NCI-H526 (cell line): ENCODE results near the gene SLC6A1.

ENCODE experiments used
- DNase-seq, 2 experiments: peaks; one replicate each; lab custom pipeline; 2025; lab: John Stamatoyannopoulos, UW

The SLC6A1 gene

DNA sequence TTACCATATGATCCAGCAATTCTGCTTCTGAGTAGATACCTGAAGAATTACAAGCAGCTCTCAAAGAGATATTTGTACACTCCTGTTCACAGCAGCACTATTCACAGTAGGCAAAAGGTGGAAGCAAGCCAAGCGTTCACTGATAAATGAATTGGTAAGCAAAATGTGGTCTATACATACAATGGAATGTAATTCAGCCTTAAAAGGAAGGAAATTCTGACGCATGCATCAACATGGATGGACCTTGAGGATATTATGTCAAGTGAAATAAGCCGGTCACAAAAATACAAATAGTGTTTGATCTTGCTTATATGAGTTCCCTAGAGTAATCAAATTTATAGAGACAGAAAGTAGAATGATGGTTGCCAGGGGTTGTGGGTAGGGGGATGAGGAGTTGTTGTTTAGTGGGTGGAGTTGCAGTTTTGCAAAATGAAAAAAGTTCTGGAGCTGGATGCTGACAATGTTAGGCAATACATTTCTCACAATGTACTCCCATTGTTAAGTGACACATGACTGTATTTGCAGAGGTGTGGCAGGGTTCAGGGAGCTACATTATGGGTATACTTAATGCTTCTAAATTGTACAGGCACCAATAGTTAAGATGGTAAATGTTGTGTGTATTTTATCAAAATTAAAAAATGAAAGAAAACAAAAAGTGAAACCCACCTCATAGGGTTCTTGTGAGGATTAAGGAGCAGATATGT, 26.7 kb downstream of the SLC6A1 start:
- no peak for DNase-seq

DNA sequence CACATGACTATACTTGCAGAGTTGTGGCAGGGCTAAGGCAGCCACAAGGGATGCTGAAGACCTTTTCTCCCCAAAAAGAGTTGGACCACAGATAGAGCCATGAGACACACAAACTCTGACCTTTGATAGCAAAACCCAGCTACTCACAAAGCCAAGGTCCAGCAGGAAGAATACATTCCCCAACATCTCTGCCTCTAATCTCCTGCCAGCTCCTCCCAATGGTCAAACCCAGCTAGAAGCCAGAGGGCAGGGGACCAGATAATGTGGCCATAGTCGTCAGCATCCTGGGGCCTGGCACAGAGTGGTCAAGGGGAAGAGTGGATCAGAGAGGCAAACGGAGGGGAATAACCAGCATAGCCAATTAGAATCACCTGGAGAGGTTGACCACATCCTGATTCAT, 28.2 kb downstream of the SLC6A1 start:
- no peak for DNase-seq

DNA sequence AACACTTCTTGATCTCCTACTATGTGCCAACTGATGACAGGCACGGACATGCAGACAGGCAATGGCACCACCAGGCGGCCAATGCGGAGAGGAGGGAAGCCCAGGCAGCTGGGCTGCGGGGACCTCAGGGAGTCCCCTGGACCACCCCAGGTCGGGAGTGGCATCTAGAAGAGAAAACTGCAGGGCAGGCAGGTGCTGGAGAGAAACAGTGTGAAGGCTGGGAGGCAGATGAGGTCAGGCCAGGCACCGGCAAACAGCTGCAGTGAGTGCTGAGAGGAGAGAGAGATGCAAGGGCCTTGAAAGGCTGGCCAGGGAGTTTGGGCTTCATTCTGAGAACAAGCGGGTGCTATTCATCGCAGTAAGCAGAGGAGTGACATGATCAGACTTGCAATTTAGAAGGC, 29.1 kb downstream of the SLC6A1 start:
- no peak for DNase-seq

DNA sequence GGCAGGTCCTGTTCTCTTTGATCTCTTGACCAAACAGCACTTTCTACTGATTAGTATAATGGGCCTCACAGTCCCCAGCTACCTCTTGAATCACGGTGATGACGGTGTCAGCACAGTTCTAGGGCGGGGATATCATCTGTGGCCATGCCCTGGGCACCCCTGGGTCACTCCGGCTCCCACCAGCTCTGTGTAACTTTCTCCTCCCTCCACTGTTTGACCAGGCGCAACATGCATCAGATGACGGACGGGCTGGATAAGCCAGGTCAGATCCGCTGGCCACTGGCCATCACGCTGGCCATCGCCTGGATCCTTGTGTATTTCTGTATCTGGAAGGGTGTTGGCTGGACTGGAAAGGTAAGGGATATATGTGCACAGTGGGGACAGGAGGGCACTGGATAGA, 29.6 kb downstream of the SLC6A1 start:
- no peak for DNase-seq

DNA sequence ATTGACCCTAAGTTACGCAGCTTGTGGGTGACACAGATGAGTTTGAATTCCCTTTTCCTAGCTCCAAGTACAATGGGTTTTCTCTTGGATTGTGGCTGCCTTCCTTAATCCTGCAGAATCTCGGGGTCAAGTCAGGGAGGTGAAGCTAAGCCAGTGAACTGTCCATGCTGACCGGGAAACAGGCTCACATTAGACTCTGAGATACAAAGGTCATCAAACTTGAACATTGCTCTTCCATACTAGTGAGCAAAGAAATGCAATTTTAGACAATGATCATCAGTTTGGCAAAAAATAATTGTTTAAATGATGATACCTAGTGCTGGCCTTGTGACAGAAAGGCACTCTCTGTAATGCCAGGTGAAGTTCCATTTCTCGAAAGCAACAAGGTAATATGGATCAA, 31.6 kb downstream of the SLC6A1 start:
- no peak for DNase-seq

DNA sequence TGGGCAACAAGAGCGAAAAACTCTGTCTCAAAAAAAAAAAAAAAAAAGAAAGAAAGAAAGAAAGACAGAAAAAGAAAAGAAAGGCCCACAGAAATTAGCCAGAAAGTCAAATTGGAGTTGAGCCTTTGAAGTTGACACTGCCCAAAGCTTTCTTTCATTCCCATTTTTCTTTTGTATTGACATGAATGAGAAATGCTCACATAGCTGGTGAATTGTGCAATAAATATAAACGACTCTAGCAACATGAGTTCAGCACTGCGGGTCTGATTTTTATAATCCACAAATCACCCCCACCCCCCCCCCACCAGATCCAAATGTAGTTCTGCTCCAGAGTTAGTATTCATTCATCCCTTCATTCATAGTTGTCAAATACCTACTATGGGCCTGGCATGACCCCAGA, 37.4 kb downstream of the SLC6A1 start:
- DNase-seq = no peak

DNA sequence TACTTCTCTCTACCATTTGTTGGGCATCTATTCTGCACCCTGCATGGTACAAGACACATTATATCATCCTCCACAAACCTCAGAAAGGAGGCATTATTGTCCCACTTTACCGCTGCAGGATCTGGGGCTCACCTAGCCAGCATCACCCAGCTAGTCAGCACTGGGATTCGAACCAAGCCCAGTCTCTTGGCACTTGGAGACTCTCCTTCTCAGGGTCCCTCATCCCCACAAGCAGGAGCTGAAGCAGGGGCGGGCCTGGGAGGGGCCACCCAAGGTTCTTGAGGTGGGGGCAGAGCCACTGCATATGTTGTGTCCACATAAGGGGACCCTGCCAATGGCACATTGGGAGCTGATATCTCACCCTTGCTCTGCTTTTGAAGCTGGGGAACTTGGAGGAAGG, 41.3 kb downstream of the SLC6A1 start:
- no peak for DNase-seq

DNA sequence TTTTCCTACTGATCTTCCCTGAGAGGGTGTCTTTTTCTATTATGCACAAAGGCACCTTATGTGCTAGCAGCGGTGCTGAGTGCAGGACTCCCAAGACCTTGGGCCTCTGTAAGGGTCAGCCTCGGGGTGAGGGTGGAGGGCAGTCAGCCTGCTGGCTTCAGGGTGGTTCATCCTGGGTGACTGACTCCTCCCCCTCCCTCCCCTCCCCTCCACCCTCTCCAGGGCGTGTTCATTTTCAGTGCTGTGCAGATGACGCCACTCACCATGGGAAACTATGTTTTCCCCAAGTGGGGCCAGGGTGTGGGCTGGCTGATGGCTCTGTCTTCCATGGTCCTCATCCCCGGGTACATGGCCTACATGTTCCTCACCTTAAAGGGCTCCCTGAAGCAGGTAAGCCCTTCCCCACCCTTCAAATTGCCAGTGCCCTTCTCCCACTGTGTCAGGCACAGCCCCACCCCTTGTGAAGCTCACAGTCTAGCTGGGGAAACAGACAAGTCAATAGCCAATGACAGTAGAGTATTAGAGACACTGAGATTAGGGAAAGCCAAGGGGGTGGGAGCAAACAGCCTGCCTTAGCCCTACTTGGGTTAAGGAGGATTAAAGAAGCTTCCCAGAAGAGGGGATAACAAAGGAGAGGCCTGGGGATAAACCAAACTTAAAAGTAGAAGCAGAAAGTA, 41.9 kb downstream of the SLC6A1 start:
- DNase-seq = no peak

DNA sequence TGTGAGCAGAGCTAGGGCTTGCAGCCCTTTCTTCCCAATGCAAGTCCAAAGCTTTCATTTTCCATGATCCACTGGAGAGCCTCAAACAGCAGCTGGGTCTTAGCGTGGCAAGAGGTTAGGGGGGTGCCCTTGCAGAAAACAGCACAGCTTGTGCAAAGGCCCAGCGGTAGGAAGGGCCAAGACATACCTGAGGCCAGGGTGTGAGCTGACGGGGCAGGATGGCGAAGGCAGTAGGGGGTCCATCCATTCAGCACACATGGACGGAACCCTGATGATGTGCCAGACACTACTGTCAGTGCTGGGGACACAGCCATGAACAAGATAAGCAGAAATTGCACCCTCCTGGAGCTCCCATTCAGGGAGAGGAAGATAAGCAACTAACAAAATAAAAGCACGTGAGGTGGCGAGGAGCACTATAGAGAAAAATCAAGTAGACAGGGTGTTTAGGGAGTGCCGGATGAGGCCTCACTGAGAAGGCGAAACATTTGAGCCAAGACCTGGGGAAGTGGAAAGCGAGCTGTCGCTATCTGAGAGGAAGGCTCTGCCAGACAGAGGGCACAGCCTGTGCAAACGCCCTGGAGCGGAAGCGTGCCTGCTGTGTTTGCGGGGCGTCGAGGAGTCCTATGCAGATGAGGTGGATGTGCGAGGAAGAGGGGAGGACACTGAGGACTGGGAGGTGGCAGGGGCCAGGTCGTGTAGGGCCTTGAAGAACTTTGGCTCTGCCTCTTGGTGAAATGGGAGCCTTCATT, 43.4 kb downstream of the SLC6A1 start:
- DNase-seq = no peak

DNA sequence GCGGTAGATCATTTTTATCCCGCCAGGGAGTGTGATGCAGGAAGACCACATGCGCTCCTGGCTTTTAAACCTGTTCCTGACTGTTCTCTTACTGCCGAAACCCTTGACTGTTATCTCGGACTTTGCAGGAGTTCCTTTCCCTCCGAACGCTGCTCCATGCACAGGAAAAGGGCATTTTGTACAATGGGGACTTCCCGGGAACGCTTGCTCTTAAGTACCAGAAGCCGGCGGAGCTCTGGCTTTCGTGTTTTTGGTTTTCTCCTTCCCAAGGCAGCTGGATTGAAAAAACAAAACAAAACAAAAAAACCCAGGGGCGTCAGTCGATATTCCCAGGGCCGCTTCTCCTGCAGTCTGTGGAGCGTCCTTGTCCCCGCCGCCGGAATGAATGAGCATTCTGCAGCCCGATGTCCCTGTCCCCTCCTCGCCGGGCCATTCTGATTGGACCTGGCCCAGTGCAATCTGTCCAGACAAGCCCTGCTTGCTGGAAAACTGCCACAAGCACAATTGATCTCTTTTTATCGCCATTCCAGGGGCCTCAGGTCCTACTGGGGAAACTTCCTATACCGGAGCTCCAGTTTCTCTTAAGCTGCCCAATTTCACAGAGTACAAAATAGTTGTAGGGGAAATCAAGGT, 44.8 kb downstream of the SLC6A1 start:
- DNase-seq = no peak

DNA sequence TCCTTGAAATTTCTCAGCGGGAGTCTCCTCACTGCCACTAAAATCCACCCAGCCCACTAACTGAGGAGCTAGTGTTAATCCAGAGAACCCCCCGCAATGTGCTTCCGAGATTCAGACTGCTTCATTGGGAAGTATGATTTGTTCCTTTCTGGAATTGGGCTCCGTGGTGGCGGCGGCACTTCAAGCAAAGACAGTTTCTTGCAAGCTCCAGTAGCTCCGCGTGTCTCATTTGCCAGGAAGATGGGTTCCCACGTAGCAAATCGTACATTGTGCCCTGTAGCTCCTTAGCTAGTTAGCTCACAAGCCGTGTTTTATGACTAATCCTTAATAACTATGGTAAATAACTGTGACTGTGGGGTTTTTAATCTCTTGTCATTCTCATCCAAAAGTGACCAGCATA, 45.4 kb downstream of the SLC6A1 start:
- no peak for DNase-seq

DNA sequence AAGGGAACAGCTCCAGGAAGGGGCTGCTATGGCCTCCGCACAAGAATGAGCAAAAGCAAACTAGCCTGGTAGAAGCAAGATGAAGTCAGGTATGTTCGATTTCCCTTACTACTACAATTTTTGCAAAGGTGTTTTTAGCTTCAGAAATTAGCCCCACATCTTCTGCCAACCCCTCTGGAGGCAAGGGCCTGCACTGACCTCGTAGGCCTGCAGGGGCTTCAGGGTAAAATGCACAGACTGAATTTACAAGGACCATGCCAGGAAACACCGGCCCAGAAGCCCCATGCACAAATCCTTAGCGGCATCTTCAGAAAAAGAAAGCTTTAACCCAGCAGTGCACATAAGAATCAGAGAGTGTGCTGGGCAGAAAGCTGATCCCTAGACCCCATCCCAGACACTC, 53.0 kb downstream of the SLC6A1 start:
- no peak for DNase-seq

DNA sequence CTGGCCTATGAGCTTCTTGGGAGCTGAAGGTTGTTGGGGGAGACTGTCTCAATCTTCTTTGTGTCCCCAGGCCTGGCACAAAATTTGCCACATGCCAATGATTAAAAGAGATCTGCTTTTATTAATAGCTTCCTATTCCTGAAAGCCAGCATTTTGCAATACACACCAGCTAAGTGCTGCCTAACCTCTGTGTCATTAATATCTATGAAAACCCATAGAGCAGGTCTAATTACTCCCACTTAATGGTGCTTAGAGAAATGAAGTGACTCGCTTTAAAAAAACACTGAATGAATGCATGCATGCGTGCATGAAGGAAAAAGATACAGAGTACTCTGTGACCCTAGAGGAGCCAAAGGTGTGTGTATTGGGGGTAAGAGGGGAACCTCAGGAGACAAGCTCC, 55.0 kb downstream of the SLC6A1 start:
- DNase-seq = no peak

DNA sequence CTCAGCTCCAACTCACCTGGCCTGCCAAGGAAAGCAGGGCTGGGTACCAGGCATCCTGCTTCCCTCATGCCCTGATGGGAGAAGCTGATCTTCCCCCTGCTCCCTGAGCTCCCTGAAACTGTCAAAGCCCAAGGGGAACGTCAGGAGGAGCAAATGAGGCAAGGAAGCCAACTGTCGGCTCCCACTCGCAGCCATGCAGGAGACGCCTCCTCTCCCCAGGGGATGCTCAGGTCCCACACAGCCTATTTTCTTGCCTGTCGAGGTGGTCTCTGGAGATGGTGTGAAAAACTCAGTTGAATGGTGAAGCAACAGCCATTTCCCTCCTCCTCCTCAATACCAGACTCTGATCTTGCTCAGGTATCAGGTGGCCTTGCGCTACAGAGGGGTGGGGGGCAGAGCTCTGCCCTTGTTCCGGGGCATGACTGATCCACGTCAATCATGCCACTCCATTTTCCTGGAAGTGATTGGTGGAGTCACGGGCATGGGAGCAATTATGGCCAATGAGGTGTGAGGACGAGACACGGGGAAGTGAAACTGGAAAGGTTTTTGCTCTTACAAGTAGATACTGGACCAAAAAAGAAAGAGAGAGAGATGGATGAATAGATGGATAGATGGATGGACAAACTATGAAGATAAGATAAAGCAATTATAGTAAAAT, 58.2 kb downstream of the SLC6A1 start:
- DNase-seq = no peak

DNA sequence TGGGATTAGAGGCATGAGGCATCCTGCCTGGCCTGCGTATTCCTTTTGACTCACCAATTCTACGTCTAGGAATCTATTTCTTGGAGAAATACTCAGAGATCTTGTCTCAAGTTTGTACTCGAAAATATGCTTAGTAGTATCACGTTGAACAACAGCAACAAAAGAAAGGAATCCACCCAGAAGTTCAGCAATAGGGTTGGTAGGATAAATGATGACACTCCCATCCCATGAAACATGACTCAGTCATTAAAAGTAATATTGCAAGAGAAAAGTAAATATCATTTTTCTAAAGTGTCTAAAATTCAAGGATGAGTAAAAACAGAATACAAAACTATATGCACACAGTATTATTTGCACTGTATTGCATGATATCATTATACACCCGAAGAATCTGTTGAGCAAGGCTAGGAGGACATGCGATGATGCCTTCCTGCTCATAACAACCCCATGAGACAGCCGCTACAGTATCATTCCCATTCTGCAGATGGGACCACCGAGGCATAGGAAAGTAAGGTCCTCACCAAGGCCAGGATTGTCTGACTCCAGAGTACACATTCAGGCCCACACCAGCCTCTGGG, 61.5 kb downstream of the SLC6A1 start:
- DNase-seq = no peak

DNA sequence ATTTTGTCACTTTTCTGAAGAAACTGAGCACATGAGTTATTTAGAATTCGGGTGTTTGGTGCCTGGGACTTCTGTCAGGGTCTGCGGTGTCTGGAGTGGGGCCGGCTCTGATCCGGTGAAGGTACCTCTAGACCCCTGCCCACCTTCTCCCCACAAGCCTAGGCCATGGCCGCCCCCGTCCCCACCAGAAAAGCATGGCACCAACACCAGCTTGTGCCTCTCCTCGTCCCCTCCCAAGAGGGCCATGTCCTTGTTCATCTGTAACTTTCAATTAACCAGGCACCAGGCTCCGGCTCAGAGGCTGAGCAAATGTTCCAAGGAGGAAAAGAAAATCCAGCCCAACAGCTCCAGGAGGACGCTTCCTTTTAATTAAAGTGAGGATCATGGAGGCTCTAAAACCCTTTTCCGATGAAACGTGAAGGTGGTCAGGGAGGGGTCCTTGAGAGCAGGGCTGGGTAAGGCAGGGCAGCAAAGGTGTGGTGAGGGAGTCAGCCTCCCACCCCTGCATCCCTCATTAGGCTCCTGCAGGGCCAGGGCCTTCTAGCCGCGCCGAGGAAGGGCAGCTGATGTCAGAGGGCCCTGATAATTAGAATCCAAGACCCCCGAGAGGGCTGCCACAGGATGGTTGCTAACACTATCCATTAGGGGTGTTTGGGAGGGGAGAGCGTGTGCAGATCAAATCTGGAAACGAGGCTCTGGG, 62.3 kb downstream of the SLC6A1 start:
- DNase-seq = no peak

DNA sequence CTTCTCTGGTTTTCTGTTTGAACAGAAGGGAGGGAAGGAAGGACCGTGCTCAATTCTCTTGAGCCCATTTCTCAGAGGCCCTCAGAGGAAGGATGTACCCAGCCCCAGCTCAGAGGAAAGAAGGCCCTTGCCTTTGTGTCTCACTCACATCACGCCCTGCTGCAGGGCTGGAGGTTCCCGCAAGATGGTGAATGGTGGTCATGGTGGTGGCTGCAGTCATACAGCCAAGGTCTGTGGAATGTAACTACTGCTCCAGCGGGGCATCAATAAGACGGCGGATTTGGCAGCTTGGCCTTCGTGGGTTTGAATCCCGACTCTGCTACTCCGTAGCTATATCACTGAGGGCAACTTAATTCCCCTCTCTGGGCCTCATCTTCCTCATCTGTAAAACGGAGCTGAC, 62.9 kb downstream of the SLC6A1 start:
- DNase-seq = no peak

DNA sequence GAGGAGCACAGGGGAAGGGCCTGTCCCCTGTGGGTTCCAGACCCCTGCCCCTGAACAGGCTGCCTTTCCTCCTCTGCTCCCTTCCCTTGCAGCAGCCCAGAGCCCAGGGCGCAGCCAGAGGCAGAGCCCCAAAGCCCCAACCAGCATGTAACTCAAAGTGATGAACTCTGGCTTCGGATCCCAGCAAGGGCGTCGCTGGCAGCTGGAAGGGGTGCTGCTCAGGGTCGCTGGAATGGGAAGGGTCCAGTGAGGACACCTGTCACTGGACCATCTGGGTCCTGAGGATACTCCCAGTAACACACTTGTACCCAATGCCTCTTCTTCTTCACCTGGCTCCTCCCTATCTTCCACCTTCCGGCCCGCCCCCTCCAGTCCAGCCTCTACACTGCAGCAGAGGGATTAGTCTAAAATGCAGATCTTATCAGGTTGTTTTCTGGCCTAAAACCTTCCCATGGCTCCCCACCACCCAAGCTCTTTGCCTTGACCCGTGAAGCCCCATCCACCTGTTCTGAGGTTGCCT, 64.0 kb downstream of the SLC6A1 start:
- DNase-seq = no peak

DNA sequence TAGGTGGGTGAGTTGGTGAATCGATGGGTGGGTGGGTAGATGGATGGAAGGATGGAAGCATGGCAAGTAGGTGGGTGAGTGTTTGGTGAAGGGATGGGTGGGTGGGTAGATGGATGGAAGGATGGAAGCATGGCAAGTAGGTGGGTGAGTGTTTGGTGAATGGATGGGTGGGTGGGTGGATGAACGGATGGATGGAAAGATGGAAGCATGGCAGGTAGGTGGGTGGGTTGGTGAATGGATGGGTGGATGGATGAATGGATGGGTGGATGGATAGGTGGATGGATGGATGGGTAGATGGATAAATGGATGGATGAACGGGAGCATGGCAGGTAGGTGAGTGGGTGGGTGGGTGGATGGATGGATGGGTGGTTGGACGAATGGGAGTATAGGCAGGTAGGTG, 65.1 kb downstream of the SLC6A1 start:
- DNase-seq = no peak

DNA sequence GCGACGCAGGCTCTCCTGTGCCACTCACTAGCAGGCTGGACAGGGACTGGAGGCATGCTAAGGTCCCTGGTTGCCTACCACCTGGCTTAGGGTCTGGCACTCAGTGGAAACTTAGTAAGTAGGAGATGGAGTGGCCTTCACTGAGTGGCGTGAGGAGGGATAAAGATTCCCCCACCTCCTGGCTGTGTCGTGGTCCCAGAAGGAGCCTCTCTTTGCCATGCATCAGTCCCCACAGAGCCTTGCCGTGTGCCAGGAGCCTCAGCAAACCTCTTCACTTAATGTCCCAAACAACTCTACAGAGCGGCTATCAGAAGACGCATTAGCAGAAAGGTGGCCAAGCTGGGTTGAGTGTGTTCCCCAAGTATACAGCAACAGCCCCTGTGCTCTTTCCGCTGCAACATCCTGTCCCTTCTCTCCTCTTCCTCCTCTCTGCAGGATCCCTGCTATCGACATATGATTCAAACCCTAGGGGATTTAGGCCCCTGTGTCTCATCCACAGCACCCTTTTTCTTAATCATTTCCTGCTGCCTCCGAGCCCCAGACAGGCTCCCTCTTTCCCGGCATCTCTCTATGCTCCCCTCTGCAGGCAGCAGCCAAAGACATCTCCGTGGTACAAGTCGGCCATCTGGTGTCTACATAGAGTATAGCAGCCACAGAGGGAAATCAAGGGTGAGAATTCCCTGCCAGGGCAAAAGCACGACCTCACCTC, 66.7 kb downstream of the SLC6A1 start:
- DNase-seq = peak; percentile 46 to 75

DNA sequence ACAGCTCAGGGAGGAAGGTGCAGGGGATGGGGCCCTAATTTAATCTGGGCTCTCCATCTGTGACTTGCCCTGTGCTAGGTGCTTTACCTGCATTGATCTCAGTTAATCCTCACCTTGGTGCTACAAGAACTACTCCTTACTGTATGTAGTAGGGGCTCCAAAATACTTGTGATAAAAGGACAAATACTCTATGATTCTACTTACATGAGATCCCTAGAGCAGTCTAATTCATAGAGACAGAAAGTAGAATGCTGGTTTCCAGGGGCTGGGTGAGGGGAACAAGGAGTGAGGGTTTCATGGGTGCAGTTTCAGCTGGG, 67.2 kb downstream of the SLC6A1 start:
- no peak for DNase-seq
